Fibroblast of the aortic adventitia (primary cell): ENCODE measurements around the gene COPRS. TPM values are rescaled to one million over a fixed set of nuclear protein-coding genes. Genes with fewer than 3 reads are reported as not detected.
A peak's percentile ranks its signal among the peaks of the same experiment; 100 is the strongest.

Experiments used
- DNase-seq: peaks from one replicate; pipeline ENCODE4 v3.0.0-alpha.2; 2010; ENCODE audit warnings: low read depth
- H3K4me3 ChIP-seq: 2 replicates; pipeline ENCODE4 v1.5.1; 2011; ENCODE audit warnings: low read depth, mild to moderate bottlenecking, control low read depth, low read length, moderate library complexity
- total RNA-seq: library from RNA; depleted of rRNA; stranded (reverse); fragments of >200 nt; gene quantifications from 2 replicates; pipeline ENCODE4 v1.2.3, GENCODE V29; 2012; ENCODE audit warnings: low replicate concordance
- TF ChIP-seq, protein P1 (sequence below): IDR thresholded peaks from 2 replicates; pipeline ENCODE4 v1.5.1; 2011; ENCODE audit warnings: mild to moderate bottlenecking, low read length, control low read depth, inconsistent platforms; ENCODE audit not compliant: insufficient read depth

The COPRS gene
- total RNA-seq, 1 donor: 97.1 TPM

DNA sequence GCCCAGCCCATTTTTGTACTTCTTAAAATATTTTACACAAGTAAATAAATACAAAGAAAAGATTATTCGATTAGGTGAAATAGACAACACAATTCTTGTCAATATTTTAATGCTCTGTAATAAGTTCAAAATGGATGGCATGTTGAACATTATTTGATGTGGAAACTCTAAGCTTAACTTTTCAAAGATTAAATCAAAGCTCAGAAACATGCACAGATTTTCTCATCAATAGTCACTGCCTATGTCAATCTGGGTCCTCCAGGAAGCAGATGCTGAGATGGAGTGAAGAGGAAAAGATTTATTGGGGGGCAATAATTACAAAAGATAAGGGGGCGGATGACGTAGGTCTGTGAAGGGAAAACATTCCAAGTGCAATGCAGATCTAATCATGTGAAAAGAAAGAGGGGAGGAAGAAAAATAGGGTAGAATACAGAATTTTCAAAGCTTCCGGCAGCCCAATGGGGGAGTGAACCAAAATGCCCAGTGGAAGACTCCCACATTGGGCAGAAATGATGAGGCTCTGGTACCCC lies 50.5 kb downstream of the COPRS start:
- TF ChIP-seq, protein P1, sequence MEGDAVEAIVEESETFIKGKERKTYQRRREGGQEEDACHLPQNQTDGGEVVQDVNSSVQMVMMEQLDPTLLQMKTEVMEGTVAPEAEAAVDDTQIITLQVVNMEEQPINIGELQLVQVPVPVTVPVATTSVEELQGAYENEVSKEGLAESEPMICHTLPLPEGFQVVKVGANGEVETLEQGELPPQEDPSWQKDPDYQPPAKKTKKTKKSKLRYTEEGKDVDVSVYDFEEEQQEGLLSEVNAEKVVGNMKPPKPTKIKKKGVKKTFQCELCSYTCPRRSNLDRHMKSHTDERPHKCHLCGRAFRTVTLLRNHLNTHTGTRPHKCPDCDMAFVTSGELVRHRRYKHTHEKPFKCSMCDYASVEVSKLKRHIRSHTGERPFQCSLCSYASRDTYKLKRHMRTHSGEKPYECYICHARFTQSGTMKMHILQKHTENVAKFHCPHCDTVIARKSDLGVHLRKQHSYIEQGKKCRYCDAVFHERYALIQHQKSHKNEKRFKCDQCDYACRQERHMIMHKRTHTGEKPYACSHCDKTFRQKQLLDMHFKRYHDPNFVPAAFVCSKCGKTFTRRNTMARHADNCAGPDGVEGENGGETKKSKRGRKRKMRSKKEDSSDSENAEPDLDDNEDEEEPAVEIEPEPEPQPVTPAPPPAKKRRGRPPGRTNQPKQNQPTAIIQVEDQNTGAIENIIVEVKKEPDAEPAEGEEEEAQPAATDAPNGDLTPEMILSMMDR: no peak
- DNase-seq: no peak
- no peak overlapping the region for H3K4me3 ChIP-seq

DNA sequence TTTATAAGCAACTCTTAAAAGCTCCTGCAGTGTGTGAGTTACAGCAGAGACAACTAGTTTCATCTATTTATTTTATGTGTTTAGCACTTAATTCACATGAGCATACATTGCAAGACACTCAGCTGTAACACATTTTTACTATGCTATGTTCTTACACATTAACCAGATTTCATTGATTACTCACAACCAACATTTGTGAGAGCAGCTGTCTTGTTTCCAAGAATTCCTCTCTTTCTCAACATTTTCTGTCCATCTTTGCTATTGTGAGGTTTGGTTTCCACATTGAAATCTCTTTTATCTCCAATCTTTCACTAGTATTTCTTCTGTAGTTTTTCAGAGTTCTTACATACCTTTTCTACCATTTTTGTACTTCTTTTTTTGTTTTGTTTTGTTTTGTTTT lies 51.2 kb downstream of the COPRS start:
- DNase-seq: peak; percentile 41
- H3K4me3 ChIP-seq: no peak overlapping the region
- TF ChIP-seq, protein P1: no peak

DNA sequence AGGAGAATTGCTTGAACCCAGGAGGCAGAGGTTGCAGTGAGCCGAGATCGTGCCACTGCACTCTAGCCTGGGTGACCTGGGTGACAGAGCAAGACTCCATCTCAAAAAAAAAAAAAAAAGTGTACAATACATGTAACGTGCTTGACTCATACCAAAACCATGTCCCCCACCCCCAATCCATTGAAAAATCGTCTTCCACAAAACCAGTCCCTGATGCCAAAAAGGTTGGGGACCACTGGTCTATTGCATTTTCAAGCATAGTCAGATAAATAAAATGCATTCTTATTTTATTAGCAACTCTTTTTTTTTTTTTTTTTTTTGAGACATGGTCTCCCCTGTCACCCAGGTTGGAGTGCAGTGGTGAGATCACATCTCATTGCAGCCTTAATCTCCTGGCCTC lies 52.1 kb downstream of the COPRS start:
- TF ChIP-seq, protein P1: no peak
- no peak for DNase-seq
- no peak overlapping the region for H3K4me3 ChIP-seq

DNA sequence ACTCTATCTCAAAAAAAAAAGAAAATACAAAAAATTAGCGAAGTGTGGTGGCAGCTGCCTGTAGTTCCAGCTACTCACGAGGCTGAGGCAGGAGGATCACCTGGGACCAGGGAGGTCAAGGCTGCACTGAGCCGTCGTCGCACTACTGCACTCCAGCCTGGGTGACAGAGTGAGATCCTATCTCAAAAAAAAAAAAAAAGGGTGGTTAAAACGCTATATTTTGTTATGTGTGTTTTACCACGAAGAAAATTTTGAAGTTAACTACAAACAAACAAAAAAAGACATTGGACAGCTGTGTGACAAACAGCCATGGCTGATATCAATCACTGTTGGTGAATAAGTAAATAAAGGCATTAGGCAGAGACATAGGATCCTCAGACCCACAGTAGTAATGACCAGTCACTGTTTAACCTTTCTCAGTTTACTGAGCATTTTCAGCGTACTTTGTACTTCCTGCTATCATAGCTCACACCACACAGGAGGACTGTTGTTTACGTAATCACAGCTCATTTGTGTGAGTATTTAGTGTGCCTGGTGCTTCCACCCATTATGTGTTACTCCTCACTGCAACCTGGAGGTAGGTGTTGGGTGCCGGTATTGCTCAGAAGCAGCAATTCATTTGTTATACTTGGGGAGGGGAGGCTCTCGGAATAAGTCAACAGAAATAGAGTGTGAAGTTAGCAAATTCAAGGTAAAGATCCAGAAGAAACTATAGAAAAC lies 55.4 kb downstream of the COPRS start:
- no peak overlapping the region for H3K4me3 ChIP-seq
- TF ChIP-seq, protein P1: no peak
- DNase-seq: no peak

DNA sequence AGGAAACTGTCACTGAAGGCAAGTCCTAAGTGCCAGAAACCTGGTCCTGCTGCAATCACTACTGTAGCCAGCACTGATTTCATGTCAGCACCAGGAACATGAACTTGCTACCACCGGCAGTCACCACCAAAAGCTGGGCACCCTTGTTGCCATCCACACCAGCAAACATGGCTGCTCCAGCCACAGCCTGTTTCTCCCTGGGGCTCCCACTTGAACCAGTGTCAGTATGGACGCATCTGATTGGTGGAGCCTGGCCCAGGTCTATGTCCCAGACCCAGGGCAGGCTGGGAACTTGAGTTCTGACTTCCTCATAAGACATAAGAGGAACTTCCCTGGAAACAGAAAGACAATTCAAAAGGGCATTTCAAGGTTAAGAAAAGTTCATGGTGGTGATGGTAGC lies 56.5 kb downstream of the COPRS start:
- TF ChIP-seq, protein P1: no peak
- no peak for DNase-seq
- no peak overlapping the region for H3K4me3 ChIP-seq

Other genes starting within 250 kb of the COPRS start
- gene UTP6, start 42.5 kb upstream of the COPRS start, total RNA-seq: 50.4 and 53.5 TPM in 2 replicates
- gene SUZ12, start 77.8 kb upstream of the COPRS start, total RNA-seq: 16.2 and 36.2 TPM in 2 replicates
- gene LRRC37B, start 148.1 kb upstream of the COPRS start, total RNA-seq: 7.7 and 18.0 TPM in 2 replicates